ENCODE data around the gene PRPF6. TPM values are rescaled to one million over a fixed set of nuclear protein-coding genes. Genes with fewer than 3 reads are reported as not detected.
A peak's percentile ranks its signal among the peaks of the same experiment; 100 is the strongest.

The PRPF6 gene
- total and polyA plus RNA-seq, 2 of the 13 experiments (the other 11 are each of a cell fraction or from before 2014, with no cell fraction given) = 63.7 to 101 TPM

GRCh38 chr20:64039293-64040160 is 58.6 kb downstream of the PRPF6 start (continued):
- TF ChIP-seq NCOA1 (CRISPR knock-in tag; IDR thresholded peaks at IDR 0.05) = 0 out of 2 replicates have a peak, but pooled peaks have one; percentile 26
- TF ChIP-seq NFIB (CRISPR knock-in tag; IDR thresholded peaks at IDR 0.05; ENCODE audit: borderline replicate concordance) = no peak
- TF ChIP-seq ZNF710 (CRISPR knock-in tag; IDR thresholded peaks at IDR 0.05; ENCODE audit: borderline replicate concordance) = 0 out of 2 replicates have a peak, but pooled peaks have one; percentile 38
- TF ChIP-seq GLI4 (CRISPR knock-in tag; IDR thresholded peaks at IDR 0.05; ENCODE audit: borderline replicate concordance) = no peak
- 0 out of 2 replicates have a peak, but pooled peaks have one; percentile 5 for TF ChIP-seq ZNF552 (CRISPR knock-in tag; IDR thresholded peaks at IDR 0.05; ENCODE audit: borderline replicate concordance)
- no peak for TF ChIP-seq ELK4 (CRISPR knock-in tag; IDR thresholded peaks at IDR 0.05; ENCODE audit: borderline replicate concordance)
- no peak for TF ChIP-seq JUND (CRISPR knock-in tag; IDR thresholded peaks at IDR 0.05)
- TF ChIP-seq ISL2 (CRISPR knock-in tag; IDR thresholded peaks at IDR 0.05) = no peak
- TF ChIP-seq ZNF713 (CRISPR knock-in tag; IDR thresholded peaks at IDR 0.05) = no peak
- TF ChIP-seq SRY (CRISPR knock-in tag; IDR thresholded peaks at IDR 0.05) = no peak
- TF ChIP-seq POLR2AphosphoS5 (IDR thresholded peaks at IDR 0.05; ENCODE audit: low read depth, low read length) = no peak
- no peak for TF ChIP-seq XBP1 (CRISPR knock-in tag; IDR thresholded peaks at IDR 0.05)
- TF ChIP-seq ZNF383 (CRISPR knock-in tag; IDR thresholded peaks at IDR 0.05; ENCODE audit: borderline replicate concordance) = no peak
- no peak for TF ChIP-seq AFF4 (CRISPR knock-in tag; IDR thresholded peaks at IDR 0.05)
- TF ChIP-seq HNRNPH1 (optimal IDR thresholded peaks at IDR 0.05; ENCODE audit: low read depth, low read length) = no peak
- no peak for TF ChIP-seq FOXA1 (IDR thresholded peaks at IDR 0.05)
- no peak for TF ChIP-seq FOXA1 (CRISPR knock-in tag; IDR thresholded peaks at IDR 0.05)
- TF ChIP-seq PAF1 (CRISPR knock-in tag; IDR thresholded peaks at IDR 0.05) = no peak
- TF ChIP-seq CENPT (CRISPR knock-in tag; IDR thresholded peaks at IDR 0.05; ENCODE audit: low read depth) = no peak
- TF ChIP-seq BATF2 (CRISPR knock-in tag; IDR thresholded peaks at IDR 0.05) = no peak
- TF ChIP-seq MAFK (conservative IDR thresholded peaks at IDR 0.05 in 1 of 2, IDR thresholded peaks at IDR 0.05 in 1 of 2; ENCODE audit: low read length in 2 of 2) = no peak

Measured in HepG2 (cell line).